Ishikawa (cell line): ENCODE measurements around the gene ZMIZ1.
A peak's percentile ranks its signal among the peaks of the same experiment; 100 is the strongest.

Source experiments
- CEBPB ChIP-seq: IDR thresholded peaks from 2 replicates; pipeline ENCODE4 v1.6.1; 2012
- CREB1 ChIP-seq: IDR thresholded peaks from 2 replicates; pipeline ENCODE4 v1.6.1; 2012; ENCODE audit warnings: low read depth
- EGR1 ChIP-seq: IDR thresholded peaks from 2 replicates; pipeline ENCODE4 v1.6.1; 2012
- EP300 ChIP-seq: IDR thresholded peaks from 2 replicates; pipeline ENCODE4 v1.6.1; 2012; ENCODE audit warnings: borderline replicate concordance
- FOXM1 ChIP-seq: IDR thresholded peaks from 2 replicates; pipeline ENCODE4 v1.6.1; 2012; ENCODE audit warnings: low read depth, borderline replicate concordance
- MAX ChIP-seq: IDR thresholded peaks from 2 replicates; pipeline ENCODE4 v1.6.1; 2012
- NFIC ChIP-seq: IDR thresholded peaks from 2 replicates; pipeline ENCODE4 v1.6.1; 2012
- RAD21 ChIP-seq: IDR thresholded peaks from 2 replicates; pipeline ENCODE4 v1.6.1; 2012; ENCODE audit warnings: low read depth
- REST ChIP-seq: IDR thresholded peaks from 2 replicates; pipeline ENCODE4 v1.6.1; 2012; ENCODE audit warnings: low read depth, mild to moderate bottlenecking
- TAF1 ChIP-seq: IDR thresholded peaks from 2 replicates; pipeline ENCODE4 v1.6.1; 2012; ENCODE audit warnings: low read depth, mild to moderate bottlenecking
- TCF12 ChIP-seq: IDR thresholded peaks from 2 replicates; pipeline ENCODE4 v1.6.1; 2012; ENCODE audit warnings: low read depth
- TEAD4 ChIP-seq: IDR thresholded peaks from 2 replicates; pipeline ENCODE4 v1.6.1; 2012
- USF1 ChIP-seq: IDR thresholded peaks from 2 replicates; pipeline ENCODE4 v1.6.1; 2012
- YY1 ChIP-seq: IDR thresholded peaks from 2 replicates; pipeline ENCODE4 v1.6.1; 2012; ENCODE audit warnings: low read depth
- ZBTB7A ChIP-seq: IDR thresholded peaks from 2 replicates; pipeline ENCODE4 v1.6.1; 2012; ENCODE audit warnings: low read depth

Gene ZMIZ1

DNA sequence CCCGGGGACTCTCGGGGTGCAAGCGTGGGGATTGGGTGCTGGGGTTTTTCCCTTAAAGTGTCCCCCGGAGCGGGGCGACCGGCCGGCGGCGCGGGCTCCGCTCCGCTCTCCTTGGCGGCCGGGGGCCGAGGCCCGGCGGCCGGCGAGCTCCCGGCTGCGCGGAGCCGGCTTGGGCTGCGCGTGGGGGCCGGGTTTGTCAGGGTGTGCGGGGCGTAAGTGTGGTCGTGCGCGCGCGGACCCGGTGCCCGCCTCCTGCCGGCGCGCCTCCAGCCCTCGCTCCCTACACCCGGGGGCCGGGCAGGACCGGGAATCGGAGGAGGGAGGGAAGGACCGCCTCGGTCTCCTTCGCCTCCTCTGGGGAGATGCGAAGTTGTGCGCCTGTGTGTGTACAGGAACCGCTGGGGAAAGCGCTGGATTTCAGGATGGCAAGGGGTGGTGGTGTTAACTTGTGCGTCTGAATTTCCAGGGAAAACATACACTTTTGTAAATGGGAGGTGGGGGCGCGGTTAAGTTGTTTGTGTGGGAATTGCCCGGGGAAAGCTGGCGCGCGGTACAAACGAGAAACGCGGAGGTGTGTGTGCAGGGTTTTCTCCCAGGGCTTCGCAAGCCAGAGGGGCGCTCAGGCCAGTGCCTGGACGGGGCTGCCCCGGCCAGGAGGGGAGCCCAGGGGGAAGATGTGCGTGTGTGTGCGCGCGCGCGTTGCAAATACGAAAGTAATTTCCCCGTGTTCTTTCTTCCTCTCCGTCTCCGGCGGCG lies 737 bp downstream of the ZMIZ1 start:
- TF ChIP-seq REST (no peak; the same call in 1 of the 2 replicates), ZBTB7A (peak; percentile 41; the same call in 1 of the 2 replicates)

- peak; percentile 74; the same call in 1 of the 2 replicates for TF ChIP-seq ZBTB7A
- TF ChIP-seq EGR1 = peak; percentile 7; the same call in 1 of the 2 replicates
- peak; percentile 9 for TF ChIP-seq EP300
- TF ChIP-seq TEAD4 = peak; percentile 3; the same call in 1 of the 2 replicates
- peak; percentile 14; the same call in 1 of the 2 replicates for TF ChIP-seq YY1
- no peak; the same call in 1 of the 2 replicates for TF ChIP-seq NFIC
- no peak for TF ChIP-seq CREB1
- 0 out of 2 replicates have a peak, but pooled peaks have one; percentile 1 for TF ChIP-seq REST
- TF ChIP-seq MAX = peak; percentile 22
- no peak for TF ChIP-seq CEBPB
- no peak for TF ChIP-seq TAF1
- TF ChIP-seq RAD21 = no peak
Observed at GRCh38 chr10:79070081-79070605, 1.4 kb downstream of the ZMIZ1 start.

- 0 out of 2 replicates have a peak, but pooled peaks have one; percentile 20 for TF ChIP-seq TEAD4
- TF ChIP-seq REST = 0 out of 2 replicates have a peak, but pooled peaks have one; percentile 2
- TF ChIP-seq TAF1 = peak; percentile 45; the same call in 1 of the 2 replicates
- TF ChIP-seq MAX = peak; percentile 61; the same call in 1 of the 2 replicates
- peak; percentile 65 for TF ChIP-seq CEBPB
- TF ChIP-seq YY1 = 0 out of 2 replicates have a peak, but pooled peaks have one; percentile 3
- TF ChIP-seq TCF12 = peak; percentile 83
- TF ChIP-seq RAD21 = 0 out of 2 replicates have a peak, but pooled peaks have one; percentile 23
- TF ChIP-seq ZBTB7A = peak; percentile 19
- no peak; the same call in 1 of the 2 replicates for TF ChIP-seq CREB1
- TF ChIP-seq EGR1 = peak; percentile 11; the same call in 1 of the 2 replicates
- TF ChIP-seq EP300 = peak; percentile 53; the same call in 1 of the 2 replicates
- TF ChIP-seq USF1 = 0 out of 2 replicates have a peak, but pooled peaks have one; percentile 7
- peak; percentile 73 for TF ChIP-seq NFIC
- no peak; the same call in 1 of the 2 replicates for TF ChIP-seq FOXM1
Observed at GRCh38 chr10:79070606-79071395, 2.0 kb downstream of the ZMIZ1 start.

- no peak for TF ChIP-seq YY1
- no peak for TF ChIP-seq FOXM1
- no peak for TF ChIP-seq CREB1
- TF ChIP-seq MAX = no peak
- no peak for TF ChIP-seq EP300
- no peak for TF ChIP-seq TCF12
- TF ChIP-seq REST = no peak
- no peak for TF ChIP-seq TAF1
- no peak for TF ChIP-seq RAD21
- no peak for TF ChIP-seq EGR1
Observed at GRCh38 chr10:79071396-79071923, 2.7 kb downstream of the ZMIZ1 start.
